Right renal cortex interstitium (tissue), 3 donors: ENCODE data around the gene HORMAD2. TPM values are rescaled to one million over a fixed set of nuclear protein-coding genes. Genes with fewer than 3 reads are reported as not detected.

Source experiments
- DNase-seq, 3 donors: peaks; one replicate each; pipeline ENCODE4 v3.0.0-alpha.2; 2013; ENCODE audit warnings: low read depth in 3 of 3, low spot score in 2 of 3
- polyA plus RNA-seq, 3 donors: library from polyadenylated mRNA; unstranded; fragments of 120-200 nt; gene quantifications; one replicate each; pipeline ENCODE4 v1.2.1, GENCODE V29; 2013; ENCODE audit not compliant: insufficient read length in 3 of 3

Gene HORMAD2
- polyA plus RNA-seq: under 1 TPM; 0.06 to 0.39 (median 0.35) TPM

DNA sequence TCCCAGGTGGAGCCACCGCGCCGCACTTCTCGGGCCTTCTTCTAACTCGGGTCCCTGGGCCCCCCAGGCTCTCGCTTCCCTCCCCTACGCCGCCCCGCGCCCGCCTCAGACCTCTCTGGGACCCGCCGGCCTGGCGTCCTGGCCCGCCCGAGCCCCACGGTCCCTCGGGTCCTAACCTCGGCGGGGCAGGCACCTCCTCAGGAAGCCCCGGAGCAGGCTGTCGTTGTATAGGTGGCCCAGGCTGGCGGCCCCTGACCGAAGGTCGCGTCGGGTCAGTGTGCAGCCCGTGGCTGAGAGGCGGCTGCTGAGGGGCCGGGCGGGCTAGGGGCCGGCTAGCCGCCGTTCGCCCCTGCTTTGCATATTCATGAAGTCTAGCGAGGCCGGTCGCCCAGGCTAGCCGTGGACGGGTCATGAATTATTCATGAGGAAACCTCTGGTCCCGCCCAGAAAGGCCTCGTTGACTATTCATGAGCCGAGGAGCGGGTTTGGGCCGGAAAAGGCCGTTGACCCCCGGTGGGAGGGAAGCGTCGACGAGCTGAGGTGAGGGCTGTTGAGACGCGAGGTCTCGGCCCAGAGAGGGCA is at the start of gene HORMAD2:
Gene HORMAD2, plus strand, starts transcription at position 513 of the 582 bp plus-strand sequence. CDS start 13,489 bp downstream, outside the sequence.
- DNase-seq: peak in 2 of 3 donors; percentile 34 to 41

DNA sequence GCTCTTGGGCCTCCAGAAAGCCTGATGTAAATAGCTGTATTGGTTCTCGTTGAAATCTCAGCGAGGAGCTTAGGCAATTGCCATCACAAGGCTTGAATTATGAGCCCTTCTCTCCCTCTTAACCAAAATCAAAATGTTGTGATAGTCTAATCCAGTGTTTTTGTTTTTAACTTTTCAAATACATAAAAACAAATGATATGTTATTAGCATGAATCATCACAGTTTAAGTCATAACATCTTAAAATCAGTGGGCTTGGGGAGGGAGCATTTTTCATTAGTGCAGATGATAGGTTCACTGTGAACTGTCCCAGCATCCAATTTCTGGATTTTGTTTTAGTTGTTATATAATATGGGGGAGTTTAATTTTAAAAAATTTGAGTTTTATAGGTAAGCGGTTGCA is 48.9 kb upstream of the HORMAD2 start:
- no peak for DNase-seq

DNA sequence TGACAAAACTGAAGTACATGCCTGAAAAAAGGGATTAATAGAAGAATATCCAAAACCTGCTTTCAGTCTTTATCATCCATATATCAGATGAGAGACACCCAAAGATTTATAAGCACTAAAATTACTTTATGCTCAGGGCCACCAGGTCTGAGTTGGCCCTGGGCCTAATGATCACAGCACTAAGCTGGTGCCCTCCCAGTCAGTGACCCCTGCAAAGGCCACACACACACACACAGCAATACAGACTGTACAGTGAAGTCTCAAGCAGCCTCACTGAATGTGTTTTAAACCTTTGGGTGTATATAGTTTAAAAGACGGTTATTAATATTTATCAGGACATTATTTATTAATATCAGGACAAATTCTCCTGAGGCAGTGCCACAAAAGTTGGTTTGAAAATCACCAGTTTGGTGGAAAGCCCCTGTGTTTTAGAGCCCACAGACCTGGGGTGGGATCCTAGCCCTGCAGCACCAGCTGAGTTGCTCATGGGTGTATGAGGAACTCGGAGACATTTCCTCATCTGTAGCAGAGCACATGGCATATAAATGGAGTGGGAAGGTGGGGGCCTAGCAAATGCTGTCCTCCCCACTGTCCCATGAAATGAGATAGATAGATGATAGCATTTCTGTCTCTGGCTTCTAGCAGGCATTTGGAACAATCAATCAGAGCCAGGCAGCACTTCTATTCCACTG is 48.4 kb upstream of the HORMAD2 start:
- DNase-seq: no peak

GRCh38 chr22:30033137-30033536 is 47.1 kb upstream of the HORMAD2 start:
- no peak for DNase-seq

DNA sequence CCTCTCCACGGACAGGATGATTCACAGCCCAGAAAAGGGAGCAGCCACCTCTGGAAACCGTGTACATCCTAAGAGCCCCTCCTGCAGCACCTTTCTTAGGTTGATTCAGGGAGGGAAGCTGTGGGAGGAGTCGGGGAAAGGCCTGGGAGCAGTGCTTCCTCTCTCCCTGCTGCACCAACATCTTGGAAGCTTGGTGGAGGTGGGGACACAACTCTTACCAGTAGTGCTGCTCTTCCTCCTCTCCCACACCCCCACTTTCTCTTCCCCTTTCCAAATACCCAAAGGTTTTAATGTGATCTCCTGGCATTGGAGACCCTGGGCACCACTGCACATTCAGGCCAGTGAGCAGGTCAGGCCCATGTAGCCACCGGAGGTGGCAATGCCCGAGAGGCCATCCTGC is 46.4 kb upstream of the HORMAD2 start:
- DNase-seq: no peak

- no peak for DNase-seq
Observed at GRCh38 chr22:30036656-30037055, 43.6 kb upstream of the HORMAD2 start.

DNA sequence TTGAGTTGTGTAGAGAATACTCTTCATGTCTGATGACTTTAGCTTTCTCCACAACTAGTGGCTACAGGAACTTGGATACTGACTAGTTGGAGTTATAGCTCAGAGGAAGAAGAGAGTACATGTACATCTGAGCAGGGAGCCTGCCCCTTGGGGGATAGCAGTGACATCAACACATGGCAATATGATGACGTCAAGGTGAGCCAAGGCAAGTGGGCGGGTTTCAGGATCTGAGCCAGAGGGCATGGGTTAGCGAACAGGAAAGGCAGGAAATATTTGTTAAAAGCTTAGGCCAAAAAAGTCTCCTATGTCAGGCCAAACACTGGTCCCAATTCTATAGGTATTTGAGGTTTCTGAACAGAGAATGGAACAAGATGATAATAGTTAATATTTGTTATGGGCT is 42.0 kb upstream of the HORMAD2 start:
- no peak for DNase-seq

DNA sequence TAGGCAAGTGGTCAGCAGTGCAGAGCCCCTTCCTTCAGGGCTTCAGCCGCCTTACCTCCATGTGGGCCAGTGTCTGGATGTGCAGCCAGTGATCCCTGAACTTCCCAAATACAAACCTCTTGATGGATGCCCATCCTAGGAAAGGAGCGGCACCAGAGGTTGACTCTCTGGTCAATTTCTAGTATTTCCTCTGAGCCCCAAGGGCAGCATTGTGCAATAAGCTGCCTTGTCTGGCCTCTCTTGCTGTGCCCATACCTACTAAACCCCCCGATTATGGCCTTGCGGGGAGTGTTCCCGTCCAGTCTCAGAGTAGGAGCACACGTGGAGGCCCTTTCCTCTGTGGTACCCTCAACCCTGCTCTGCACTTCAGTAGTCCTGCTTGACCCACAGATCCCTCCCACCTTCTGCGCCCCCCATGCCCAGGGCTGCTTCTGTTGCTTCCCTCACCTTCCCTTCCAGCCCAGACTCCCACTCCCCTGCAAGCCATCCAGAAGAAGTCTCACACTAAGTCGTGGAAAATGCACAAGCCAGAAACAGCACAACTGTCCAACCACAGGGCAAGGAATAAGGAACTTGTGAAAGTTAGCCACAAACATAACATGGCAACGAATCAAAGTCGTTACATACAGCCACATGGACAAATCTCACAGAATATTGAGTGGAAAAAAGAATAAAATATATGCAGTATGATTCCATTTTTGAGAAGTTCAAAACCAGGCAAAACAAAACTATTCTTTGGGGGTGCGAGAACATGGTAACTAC is 39.6 kb upstream of the HORMAD2 start:
- DNase-seq: no peak

DNA sequence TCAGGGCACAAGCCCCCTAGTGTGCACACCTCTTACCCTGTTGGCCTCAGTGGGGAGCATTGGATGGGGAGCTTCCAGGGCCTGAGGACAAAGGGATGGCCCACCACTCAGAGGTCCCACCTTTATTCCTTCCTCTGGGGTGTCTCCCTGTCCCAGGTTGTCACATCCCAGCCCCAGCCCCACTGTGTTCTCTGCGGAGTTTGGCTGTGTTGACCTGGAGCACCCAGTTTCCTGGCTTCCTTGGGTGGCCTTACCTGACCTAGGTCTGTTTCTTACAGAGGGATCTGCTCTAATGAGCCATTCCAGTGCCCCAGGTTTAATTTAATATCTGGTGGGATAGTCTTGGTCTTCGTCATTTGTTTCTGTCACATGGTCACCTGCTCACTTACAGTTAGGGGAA is 38.8 kb upstream of the HORMAD2 start:
- DNase-seq: no peak

- DNase-seq: no peak
Observed at GRCh38 chr22:30041881-30042280, 38.4 kb upstream of the HORMAD2 start.

GRCh38 chr22:30043161-30043560 is 37.1 kb upstream of the HORMAD2 start:
- DNase-seq: peak in 1 of 3 donors; percentile 29

DNA sequence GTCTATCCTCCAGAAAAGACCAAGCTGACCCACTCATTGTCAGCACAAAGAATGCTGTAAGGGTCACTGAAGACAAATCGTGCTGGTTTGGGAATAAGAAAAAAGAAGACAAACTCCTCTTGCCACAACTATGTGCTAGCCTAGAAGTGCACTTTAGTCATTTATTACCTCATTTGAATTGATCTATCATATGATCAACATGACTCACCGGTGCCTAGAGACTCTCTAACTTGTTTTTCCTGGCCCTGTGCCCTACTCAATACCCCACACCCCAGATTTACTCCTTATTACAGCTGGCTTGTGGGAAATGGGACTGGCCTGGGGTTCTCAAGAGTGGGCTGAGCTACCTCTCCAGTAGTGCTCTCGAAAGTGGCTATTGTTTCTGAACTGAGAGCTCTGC is 35.9 kb upstream of the HORMAD2 start:
- DNase-seq: no peak

DNA sequence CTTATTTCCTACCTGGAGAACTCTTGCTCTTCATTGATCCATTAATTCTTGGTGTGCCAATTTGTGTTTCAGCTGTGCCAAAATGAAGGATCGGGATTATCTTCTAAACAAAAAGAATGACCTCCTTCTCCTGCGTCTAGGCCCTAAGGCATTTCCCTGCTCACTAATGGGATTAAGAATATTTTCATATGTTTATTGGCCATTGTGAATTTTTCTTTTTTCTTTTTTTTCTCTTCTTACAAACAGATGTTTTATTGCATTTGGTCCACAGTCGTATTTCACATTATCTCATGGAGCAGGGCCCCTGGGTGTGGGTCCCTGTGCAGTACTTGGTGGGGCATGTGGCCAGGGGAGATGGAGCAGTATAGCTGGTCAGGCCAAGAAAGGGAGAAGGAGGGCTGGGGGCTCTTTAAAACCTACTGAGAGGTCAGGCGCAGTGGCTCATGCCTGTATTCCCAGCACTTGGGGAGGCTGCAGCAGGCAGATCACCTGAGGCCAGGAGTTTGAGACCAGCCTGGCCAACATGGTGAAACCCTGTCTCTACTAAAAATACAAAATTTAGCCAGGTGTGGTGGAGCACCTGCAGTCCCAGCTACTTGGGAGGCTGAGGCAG is 35.3 kb upstream of the HORMAD2 start:
- DNase-seq: no peak

- no peak for DNase-seq
Observed at GRCh38 chr22:30045494-30045887, 34.8 kb upstream of the HORMAD2 start.

DNA sequence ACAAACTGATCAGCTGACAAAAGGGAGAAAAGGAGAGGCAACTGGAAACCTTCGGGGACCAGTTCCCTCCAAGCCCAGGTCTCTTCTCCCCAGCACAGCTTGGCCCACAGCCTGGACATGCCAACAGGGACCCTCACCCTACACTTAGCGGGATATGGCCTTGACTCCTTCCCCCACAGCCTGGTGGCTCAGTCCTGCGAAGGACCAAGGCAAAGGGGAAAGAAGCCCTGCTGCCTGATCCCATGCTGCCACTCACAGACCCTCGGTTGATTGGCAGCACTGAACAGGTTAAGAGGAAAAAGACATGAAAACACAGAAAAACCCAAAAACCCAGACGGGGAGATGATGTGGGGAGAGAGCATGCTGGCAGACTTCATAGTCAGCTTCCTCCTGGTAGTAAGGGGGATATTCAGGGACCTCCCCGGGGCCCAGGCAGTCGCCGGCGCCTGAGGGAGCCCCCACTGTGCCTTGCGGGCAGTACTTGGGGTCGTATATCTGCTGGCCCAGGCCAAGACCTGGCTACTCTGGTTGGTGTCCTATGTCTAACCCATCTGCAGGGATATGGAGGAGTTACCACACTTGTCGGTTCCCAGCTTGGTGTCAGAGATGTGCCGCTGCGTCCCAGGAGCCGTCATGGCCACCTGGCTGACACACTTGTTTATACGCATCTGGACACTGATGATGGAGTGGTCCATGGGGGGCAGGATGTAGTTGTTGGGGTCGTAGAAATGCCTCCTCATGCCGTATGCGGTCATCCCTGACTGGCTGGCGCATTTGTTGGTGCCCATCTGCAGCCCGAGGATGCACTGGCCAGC is 34.2 kb upstream of the HORMAD2 start:
- DNase-seq: no peak

DNA sequence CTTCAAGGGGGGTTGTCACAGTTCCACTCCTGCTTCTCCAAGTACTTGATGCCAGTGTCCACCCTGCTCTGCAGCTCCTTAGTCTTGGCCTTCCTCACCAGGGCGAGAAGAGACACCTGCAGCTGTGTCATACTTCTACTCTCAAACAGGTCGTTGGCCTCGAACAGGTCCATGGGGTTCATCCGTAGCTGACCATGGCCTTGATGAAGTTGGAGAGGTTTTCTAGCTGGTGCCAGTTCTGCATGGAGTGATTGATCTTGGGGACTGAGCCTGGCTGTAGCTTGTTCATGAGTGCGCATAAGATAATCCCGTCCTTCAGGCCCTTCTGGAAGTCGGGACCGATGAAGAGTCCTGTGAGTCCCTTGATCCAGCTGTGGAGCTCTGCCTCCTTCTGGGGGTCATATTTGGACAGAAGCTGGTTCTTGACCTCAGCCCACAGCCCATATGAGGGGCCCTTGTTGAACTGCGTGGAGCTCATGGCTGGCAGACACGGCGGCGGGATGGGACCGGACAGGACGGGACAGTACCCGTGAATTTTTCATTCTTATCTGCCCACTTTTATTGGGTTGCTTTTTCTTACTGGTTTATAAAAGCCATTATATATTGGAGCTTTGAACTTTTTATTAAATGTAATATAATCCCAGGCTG is 33.4 kb upstream of the HORMAD2 start:
- DNase-seq: no peak

DNA sequence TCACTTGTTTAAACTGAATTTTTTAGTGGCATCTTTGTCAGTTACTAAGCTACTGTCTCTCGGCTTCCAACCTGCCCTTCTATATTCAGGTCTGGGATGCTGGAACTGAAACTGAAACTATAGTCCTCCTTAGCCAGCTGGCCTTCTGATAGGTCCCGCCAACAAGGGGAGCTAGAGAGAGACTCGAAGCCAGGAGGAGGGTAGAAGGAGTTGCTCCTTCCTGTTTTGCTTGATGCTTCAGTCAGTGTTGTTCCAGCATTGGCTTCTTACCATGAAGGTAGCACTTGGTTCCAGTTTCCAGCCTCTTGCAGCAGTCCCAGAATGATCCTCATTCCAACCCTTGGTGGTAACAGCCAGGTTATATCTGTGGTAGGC is 32.9 kb upstream of the HORMAD2 start:
- DNase-seq: no peak

- DNase-seq: no peak
Observed at GRCh38 chr22:30048681-30049080, 31.6 kb upstream of the HORMAD2 start.

DNA sequence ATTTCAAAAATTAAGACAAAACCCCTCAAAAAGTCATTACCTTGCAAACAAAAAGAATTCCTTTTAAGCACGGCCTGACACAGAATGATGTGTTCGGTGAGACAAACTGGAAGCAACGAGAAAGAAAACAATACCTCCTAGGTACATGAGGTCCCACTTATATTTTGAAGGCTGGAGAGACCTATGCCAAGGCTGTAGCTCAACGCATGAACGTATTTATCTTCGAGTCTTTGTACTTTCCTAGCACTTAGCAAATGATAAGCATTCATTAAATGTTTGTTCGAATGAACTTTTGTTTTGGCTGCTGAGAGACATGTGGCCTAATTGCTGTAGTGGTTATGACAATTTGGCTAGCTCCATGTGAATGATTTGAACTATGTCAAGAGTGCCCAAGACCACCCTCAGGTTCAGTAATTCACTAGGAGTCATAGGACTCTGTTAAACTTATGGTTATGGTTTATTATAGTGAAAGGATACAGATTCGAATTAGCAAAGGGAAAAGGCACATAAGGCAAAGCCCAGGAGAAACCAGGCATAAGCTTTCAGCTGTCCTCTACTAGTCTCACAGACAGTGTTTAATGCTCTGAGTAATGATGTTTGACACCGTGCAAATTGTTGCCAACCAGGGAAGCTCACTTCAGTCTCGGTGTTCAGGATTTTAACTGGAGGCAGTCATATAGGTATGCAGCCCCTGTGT is 26.0 kb upstream of the HORMAD2 start:
- DNase-seq: no peak

- DNase-seq: no peak
Observed at GRCh38 chr22:30054764-30055069, 25.5 kb upstream of the HORMAD2 start.
